Ovary (tissue), 9 donors: Measurements from ENCODE around the gene ADAMTS10. TPM values are rescaled to one million over a fixed set of nuclear protein-coding genes. Genes with fewer than 3 reads are reported as not detected.
A peak's percentile ranks its signal among the peaks of the same experiment; 100 is the strongest.

Source experiments
- DNase-seq, 5 donors: peaks; one replicate each; pipeline ENCODE4 v3.0.0-alpha.2; 2019 to 2020
- H3K27ac ChIP-seq, 2 donors: fragments of 200-600 bp; one replicate each; pipeline versions ENCODE4 v1.5.1 to v1.8.0; 2019 to 2022
- H3K27me3 ChIP-seq: fragments of 200-600 bp; one replicate; pipeline ENCODE4 v1.8.0; 2022
- H3K36me3 ChIP-seq: fragments of 200-600 bp; sonication (generic); one replicate; pipeline ENCODE4 v1.5.1; 2019
- H3K4me1 ChIP-seq: one replicate; pipeline ENCODE4 v1.8.1; 2013; ENCODE audit warnings: mild to moderate bottlenecking, moderate library complexity; ENCODE audit not compliant: insufficient read depth
- H3K4me3 ChIP-seq: fragments of 200-600 bp; sonication (generic); one replicate; pipeline ENCODE4 v1.5.1; 2017
- H3K9me3 ChIP-seq, 2 donors: fragments of 200-600 bp in 1 of 2; sonication (generic) in 1 of 2; one replicate each; pipeline versions ENCODE4 v1.5.1 to v1.8.1; 2013 to 2019; ENCODE audit warnings: mild to moderate bottlenecking in 1 of 2, moderate library complexity in 1 of 2
- EP300 ChIP-seq: sonication (generic); formaldehyde crosslinking; IDR thresholded peaks from one replicate; pipeline ENCODE4 v1.6.1; 2017; ENCODE audit warnings: antibody characterized with exemption
- POLR2A ChIP-seq: fragments of 450-650 bp; IDR thresholded peaks from one replicate; pipeline ENCODE4 v1.6.1; 2017; ENCODE audit warnings: antibody characterized with exemption, mild to moderate bottlenecking, moderate library complexity
- WGBS, 3 donors: extraction: QIAGEN DNeasy Blood & Tissue Kit in 1 of 3; methylation state at CpG; one replicate each; pipeline versions ENCODE4 v1.1.5 to v1.1.7; 2013 to 2017; 5-methylcytosine and 5-hydroxymethylcytosine counted together
- intact Hi-C, 4 donors: fragments of 100-400 bp; cut with DNase I; formaldehyde crosslinking; loops; one replicate each; pipeline versions ENCODE4 v1.11.0 to v1.15.1; 2022 to 2023
- polyA plus RNA-seq, 2 donors: library from polyadenylated mRNA; stranded (reverse); fragments of 200-250 nt in 1 of 2; fragments of 350-450 nt in 1 of 2; fragmentation: Illumina TruSeq in 1 of 2; extraction: RNeasy Lipid Tissue Mini Kit (QIAGEN cat#74804) in 1 of 2; gene quantifications; one replicate each; pipeline ENCODE4 v1.2.3, GENCODE V29; 2013 to 2014
- total RNA-seq, 7 donors: library from RNA; depleted of rRNA in 2 of 7; stranded (reverse); fragments of >200 nt in 2 of 7; fragmentation: NEBNext Ultra II Directional in 3 of 7; extraction: Animal tissue kit (Norgen Biotek cat#: 25700) in 3 of 7; gene quantifications; one replicate each; pipeline versions ENCODE4 v1.1.0 to v1.2.4, GENCODE V29; 2016 to 2023
- TF ChIP-seq, protein P1 (sequence below), 3 donors: fragments of 450-650 bp in 2 of 3; fragments of 200-600 bp in 1 of 3; IDR thresholded peaks; one replicate each; pipeline versions ENCODE4 v1.5.1 to v1.8.0; 2016 to 2022; ENCODE audit warnings: antibody characterized with exemption in 3 of 3, mild to moderate bottlenecking in 1 of 3
- donor health status: DM: no; HTN: no; CAD: no; lungs with moderate emphysema.
- donor health status: DM: no; HTN: no; CAD: no.
- donor health status: Bipolar disorder and iron deficiency.
- donor health status: DM: yes; HTN: yes; CAD: no.
- donor health status: DM: no; HTN: no; CAD: no.
- donor health status: DM: yes; HTN: yes; CAD: no.

Gene ADAMTS10
- total and polyA plus RNA-seq, 9 donors, result 6.2 to 49.3 (median 37.4) TPM

DNA sequence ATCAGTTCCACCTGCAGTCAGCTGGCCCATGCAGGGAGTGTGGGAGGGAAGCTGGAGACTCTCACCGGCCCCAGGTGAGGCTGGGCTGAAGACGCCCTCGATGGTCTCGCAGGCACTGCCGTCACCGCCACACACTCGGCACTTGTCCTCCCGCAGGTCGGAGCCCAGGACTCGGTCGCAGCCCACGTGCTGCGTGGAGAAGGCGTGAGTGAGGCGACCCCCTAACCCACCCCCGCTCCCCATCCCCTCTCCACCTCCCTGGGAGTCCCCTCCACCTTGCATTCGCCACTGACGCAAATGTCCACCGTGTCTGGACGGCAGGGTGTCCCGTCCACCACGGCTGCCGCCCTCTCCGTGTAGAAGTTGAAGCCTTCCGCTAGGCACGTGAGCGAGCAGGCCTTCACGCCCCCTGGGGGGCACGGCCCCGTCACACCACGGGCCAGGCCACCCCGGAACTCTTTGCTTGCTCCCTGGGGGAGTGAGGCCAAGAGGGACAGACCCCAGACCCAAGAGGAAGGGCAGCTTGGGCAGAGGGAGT, 21.3 kb downstream of the ADAMTS10 start:
- H3K27me3 ChIP-seq, result no peaks in the 10 kb centered on the region
- 81 to 87% (median 85%) methylated on average over 32 of the region's 32 CpGs for WGBS, 3 donors
- intact Hi-C loops, result no loop called here

DNA sequence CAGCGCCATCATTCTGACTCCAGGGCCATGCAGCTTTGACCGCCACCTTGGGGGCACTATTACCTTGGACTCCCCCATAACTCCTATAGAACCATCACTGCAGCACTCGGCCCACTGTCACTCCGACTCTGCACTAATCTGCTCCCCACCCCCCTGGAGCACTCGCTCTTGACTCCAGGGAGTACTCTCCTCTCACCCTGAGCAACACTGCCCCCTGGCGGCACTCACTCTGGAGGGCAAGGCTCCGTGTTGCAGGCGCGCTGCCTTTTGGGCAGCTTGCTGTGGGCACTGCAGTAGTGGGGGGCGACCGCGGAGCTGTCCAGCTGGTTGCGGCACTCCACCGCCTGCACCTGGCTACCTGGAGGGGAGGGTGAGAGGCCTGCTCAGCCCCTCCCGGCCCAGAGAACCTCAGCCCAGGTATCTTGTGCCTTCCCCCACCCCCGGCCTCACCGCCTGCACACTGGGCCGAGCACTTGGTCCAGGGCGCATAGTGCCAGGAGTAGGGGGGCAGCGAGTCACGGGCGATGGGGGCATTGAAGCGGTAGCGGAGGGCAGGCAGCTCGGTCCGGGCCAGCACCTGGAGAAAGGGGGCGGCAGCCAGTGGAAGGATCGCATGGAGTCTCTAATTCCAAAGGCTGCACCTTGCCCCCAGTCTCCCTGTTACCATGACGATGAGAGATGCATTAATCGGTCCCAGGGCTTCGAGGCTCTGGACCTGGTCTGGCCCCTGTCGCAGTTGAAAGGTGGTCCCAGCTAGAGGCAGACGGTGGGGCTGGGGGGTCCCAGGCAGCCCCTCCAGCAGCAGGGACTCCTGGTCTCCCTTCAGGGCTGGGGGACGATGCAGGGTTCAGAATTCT, 24.4 kb downstream of the ADAMTS10 start:
- TF ChIP-seq EP300 (no peak), POLR2A (no peak)
- TF ChIP-seq, protein P1, sequence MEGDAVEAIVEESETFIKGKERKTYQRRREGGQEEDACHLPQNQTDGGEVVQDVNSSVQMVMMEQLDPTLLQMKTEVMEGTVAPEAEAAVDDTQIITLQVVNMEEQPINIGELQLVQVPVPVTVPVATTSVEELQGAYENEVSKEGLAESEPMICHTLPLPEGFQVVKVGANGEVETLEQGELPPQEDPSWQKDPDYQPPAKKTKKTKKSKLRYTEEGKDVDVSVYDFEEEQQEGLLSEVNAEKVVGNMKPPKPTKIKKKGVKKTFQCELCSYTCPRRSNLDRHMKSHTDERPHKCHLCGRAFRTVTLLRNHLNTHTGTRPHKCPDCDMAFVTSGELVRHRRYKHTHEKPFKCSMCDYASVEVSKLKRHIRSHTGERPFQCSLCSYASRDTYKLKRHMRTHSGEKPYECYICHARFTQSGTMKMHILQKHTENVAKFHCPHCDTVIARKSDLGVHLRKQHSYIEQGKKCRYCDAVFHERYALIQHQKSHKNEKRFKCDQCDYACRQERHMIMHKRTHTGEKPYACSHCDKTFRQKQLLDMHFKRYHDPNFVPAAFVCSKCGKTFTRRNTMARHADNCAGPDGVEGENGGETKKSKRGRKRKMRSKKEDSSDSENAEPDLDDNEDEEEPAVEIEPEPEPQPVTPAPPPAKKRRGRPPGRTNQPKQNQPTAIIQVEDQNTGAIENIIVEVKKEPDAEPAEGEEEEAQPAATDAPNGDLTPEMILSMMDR (IDR thresholded peaks at IDR 0.05), result no peak
- Histone ChIP-seq H3K27ac (no peak overlapping the region), H3K9me3 (no peaks in the 10 kb centered on the region), H3K4me3 (no peak overlapping the region), H3K4me1 (no peaks in the 10 kb centered on the region), H3K36me3 (no peaks in the 10 kb centered on the region), H3K27me3 (no peaks in the 10 kb centered on the region)
- 81 to 86% (median 81%) methylated on average over 33 to 34 of the region's 34 CpGs for WGBS, 3 donors
- peak in 1 of 5 donors; percentile 59 for DNase-seq
- intact Hi-C loops, result no loop called here

More for the DNA sequence above, 21.3 kb downstream of the ADAMTS10 start:
- H3K4me1 ChIP-seq, result no peaks in the 10 kb centered on the region
- no peaks in the 10 kb centered on the region for H3K36me3 ChIP-seq
- DNase-seq, result no peak
- H3K4me3 ChIP-seq, result no peak overlapping the region
- no peaks in the 10 kb centered on the region for H3K9me3 ChIP-seq
- H3K27ac ChIP-seq, result no peak overlapping the region
- TF ChIP-seq EP300, result no peak
- TF ChIP-seq POLR2A, result no peak
- TF ChIP-seq, protein P1 (IDR thresholded peaks at IDR 0.05), result no peak

DNA sequence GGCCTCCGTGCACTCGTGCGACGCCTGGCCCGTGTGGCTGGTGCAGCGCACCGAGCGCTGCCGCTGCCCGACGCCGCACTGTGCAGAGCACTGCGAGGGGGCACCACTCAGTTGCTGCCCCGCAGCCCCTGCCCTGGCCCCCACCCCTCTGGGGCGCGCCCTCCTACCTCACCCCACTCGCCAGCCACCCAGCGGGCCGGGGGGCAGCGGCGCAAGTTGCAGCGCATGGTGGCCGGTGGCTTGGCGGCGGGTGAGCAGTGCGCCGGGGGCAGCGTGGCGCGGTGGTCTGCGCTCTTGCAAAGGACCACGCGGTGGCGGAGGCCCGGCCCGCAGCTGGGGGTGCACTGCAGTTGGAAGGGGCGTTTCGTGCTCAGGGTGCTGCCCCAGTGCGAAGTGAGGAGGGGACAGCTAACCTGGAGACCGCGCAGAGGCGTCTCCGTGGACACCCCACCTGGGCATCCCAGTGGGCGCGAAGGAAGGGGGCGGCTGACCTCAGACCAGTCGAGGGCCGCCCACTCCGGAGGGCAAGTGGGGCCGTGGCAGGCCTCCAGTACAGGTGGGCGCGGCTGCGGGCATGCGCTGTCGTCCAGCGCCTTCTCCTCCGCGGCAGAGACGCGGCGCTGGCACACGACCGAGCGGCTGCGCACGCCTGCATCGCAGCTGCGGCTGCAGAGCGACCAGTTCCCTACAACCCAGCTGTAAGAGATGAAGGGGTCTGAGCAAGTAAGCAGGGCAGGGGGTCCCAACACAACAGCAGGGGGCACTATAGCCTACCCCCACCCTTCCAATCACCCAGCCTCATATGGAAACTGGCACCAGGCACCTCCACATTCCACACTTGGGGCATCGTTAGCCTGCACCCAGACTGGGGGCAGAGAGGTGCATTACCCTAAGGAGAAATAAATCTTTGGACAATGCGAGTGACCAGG, 25.3 kb downstream of the ADAMTS10 start:
- DNase-seq, result no peak
- Histone ChIP-seq H3K4me1 (no peaks in the 10 kb centered on the region), H3K4me3 (no peak overlapping the region), H3K27ac (no peak overlapping the region), H3K27me3 (no peaks in the 10 kb centered on the region), H3K9me3 (no peaks in the 10 kb centered on the region), H3K36me3 (no peaks in the 10 kb centered on the region)
- intact Hi-C loops, result no loop called here
- WGBS, 3 donors, result 83 to 84% (median 84%) methylated on average over 69 to 71 of the region's 71 CpGs
- TF ChIP-seq, protein P1 (IDR thresholded peaks at IDR 0.05), result no peak
- TF ChIP-seq POLR2A (no peak), EP300 (no peak)

DNA sequence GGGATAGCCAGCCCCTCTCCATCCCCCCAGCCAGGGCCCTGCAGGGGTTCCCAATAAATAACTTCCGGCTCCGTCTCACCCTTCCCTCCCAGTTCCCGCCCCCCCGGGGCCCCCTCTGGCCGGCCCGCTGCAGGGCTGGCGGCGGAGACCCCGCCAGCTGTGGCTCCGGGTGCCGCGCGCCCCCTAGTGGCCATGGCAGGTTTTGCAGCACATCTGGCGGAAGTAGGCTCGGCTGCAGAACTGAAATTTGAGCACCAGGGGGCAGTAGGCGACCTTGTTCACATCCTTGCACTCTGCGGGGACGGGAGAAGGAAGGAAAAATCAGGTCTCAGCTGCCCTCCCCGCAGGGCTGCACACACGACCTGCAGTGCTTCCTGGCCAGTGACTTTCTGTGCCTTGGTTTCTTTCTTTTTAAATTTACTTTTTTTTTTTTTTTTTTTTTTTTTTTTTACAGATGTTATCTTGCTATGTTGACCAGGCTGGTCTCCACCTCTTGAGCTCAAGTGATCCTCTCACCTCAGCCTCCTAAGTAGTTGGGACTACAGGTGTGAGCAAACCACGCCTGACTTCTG, 29.7 kb downstream of the ADAMTS10 start:
- H3K36me3 ChIP-seq, result no peaks in the 10 kb centered on the region
- H3K4me1 ChIP-seq, result no peaks in the 10 kb centered on the region
- no peak overlapping the region for H3K27ac ChIP-seq
- TF ChIP-seq EP300, result no peak
- TF ChIP-seq, protein P1 (IDR thresholded peaks at IDR 0.05), result peak; percentile 95 to 96 (median 95)
- 3 to 5% (median 4%) methylated on average over 21 of the region's 21 CpGs for WGBS, 3 donors
- intact Hi-C loops, result no loop called here
- peak; percentile 77 to 90 (median 86) for DNase-seq
- H3K4me3 ChIP-seq, result no peak overlapping the region
- no peaks in the 10 kb centered on the region for H3K9me3 ChIP-seq
- no peaks in the 10 kb centered on the region for H3K27me3 ChIP-seq
